K562 (cell line): Measurements from ENCODE around the gene DIAPH1. TPM values are rescaled to one million over a fixed set of nuclear protein-coding genes. Genes with fewer than 3 reads are reported as not detected.

Source experiments
- ARID1B ChIP-seq: fragments of 450-650 bp; IDR thresholded peaks from 2 replicates; pipeline ENCODE4 v1.6.1; 2016; ENCODE audit warnings: antibody characterized with exemption, mild to moderate bottlenecking, inconsistent platforms
- DPF2 ChIP-seq: fragments of 450-650 bp; IDR thresholded peaks from 2 replicates; pipeline ENCODE4 v1.6.1; 2016
- FOXJ2 ChIP-seq: fragments of 200-800 bp; sonication (Bioruptor generic); IDR thresholded peaks from 2 replicates; pipeline ENCODE4 v1.6.1; 2016; ENCODE audit warnings: missing genetic modification characterization, missing compliant biosample characterization
- GABPA ChIP-seq: fragments of 200-800 bp; sonication (Bioruptor generic); conservative IDR thresholded peaks from 2 replicates; pipeline ENCODE4 v1.6.1; 2016; ENCODE audit warnings: low read depth, missing genetic modification characterization, missing compliant biosample characterization
- HDAC8 ChIP-seq: fragments of 450-650 bp; IDR thresholded peaks from 2 replicates; pipeline ENCODE4 v1.6.1; 2016; ENCODE audit warnings: mild to moderate bottlenecking, missing genetic modification characterization, moderate library complexity, missing compliant biosample characterization
- NR2C1 ChIP-seq, 2 experiments: fragments of 450-650 bp; IDR thresholded peaks; 2 replicates each; pipeline ENCODE4 v1.6.1; 2017; ENCODE audit warnings: mild to moderate bottlenecking in 2 of 2, antibody characterized with exemption in 1 of 2, inconsistent platforms in 1 of 2, missing compliant biosample characterization in 1 of 2, missing genetic modification characterization in 1 of 2
- POLR3A ChIP-seq: IDR thresholded peaks from 2 replicates; pipeline ENCODE4 v1.6.1; 2011; ENCODE audit warnings: borderline replicate concordance, mild to moderate bottlenecking, moderate library complexity; ENCODE audit not compliant: insufficient read length, insufficient read depth; ENCODE audit errors: extremely low read depth
- PRPF4 ChIP-seq: fragments of 200-400 bp; formaldehyde crosslinking; IDR thresholded peaks from one replicate; pipeline ENCODE4 v1.6.1; 2017; ENCODE audit warnings: low read length, low read depth, mild to moderate bottlenecking; ENCODE audit not compliant: insufficient read depth, poor library complexity, severe bottlenecking
- RCOR1 ChIP-seq, 2 experiments: IDR thresholded peaks; 2 replicates each; pipeline ENCODE4 v1.6.1; 2012; ENCODE audit warnings: low read depth in 2 of 2, low read length in 2 of 2, borderline replicate concordance in 1 of 2, improper control_type of control experiment in 1 of 2
- SLC30A9 ChIP-seq: fragments of 250-450 bp; sonication (Bioruptor Pico); IDR thresholded peaks from 2 replicates; pipeline ENCODE4 v1.8.0; 2022; ENCODE audit warnings: mild to moderate bottlenecking, moderate library complexity
- SP1 ChIP-seq: sonication (generic); formaldehyde crosslinking; IDR thresholded peaks from 2 replicates; pipeline ENCODE4 v1.8.1; 2022; ENCODE audit warnings: mild to moderate bottlenecking, missing genetic modification reagents
- SUPT5H ChIP-seq: fragments of 450-650 bp; IDR thresholded peaks from 2 replicates; pipeline ENCODE4 v1.6.1; 2016
- ZNF165 ChIP-seq: fragments of 250-450 bp; sonication (Bioruptor Pico); IDR thresholded peaks from 2 replicates; pipeline ENCODE4 v1.4.0; 2020; ENCODE audit warnings: borderline replicate concordance
- ZNF174 ChIP-seq: fragments of 250-450 bp; sonication (Bioruptor Pico); IDR thresholded peaks from 2 replicates; pipeline ENCODE4 v1.4.0; 2020; ENCODE audit warnings: mild to moderate bottlenecking
- ZNF507 ChIP-seq: conservative IDR thresholded peaks from 2 replicates; pipeline ENCODE4 v1.6.1; 2017; ENCODE audit warnings: missing genetic modification characterization, missing compliant biosample characterization
- ZNF75A ChIP-seq: fragments of 450-650 bp; formaldehyde crosslinking; IDR thresholded peaks from 2 replicates; pipeline ENCODE4 v1.4.0; 2020; ENCODE audit warnings: mild to moderate bottlenecking
- polyA plus RNA-seq, 8 experiments: library from polyadenylated mRNA; depleted of rRNA in 4 of 8; stranded (reverse) in 5 of 8; unstranded in 3 of 8; fragments of >200 nt; fragmentation: Nextera tagmentation in 2 of 8; fragmentation: Illumina TruSeq in 1 of 8; extraction: Ambion mirVana in 2 of 8; extraction: Trizol in 1 of 8; gene quantifications; 2 replicates each; pipeline versions ENCODE4 v1.2.1 to v1.2.3, GENCODE V29; 2011 to 2014; ENCODE audit warnings: inconsistent platforms in 1 of 8, missing spikeins in 1 of 8
- total RNA-seq, 7 experiments: library from RNA; depleted of rRNA in 6 of 7; stranded (reverse); fragments of >200 nt in 6 of 7; fragmentation: Illumina TruSeq in 2 of 7; extraction: Trizol in 2 of 7; gene quantifications; 2 replicates each; pipeline versions ENCODE4 v1.2.1 to v1.2.3, GENCODE V29; 2011 to 2021; ENCODE audit warnings: low replicate concordance in 1 of 7
- TF ChIP-seq, protein P1 (sequence below): fragments of 450-650 bp; IDR thresholded peaks from 2 replicates; pipeline ENCODE4 v1.6.1; 2014; ENCODE audit warnings: low read depth, mild to moderate bottlenecking, moderate library complexity, borderline replicate concordance
- TF ChIP-seq, protein P2 (sequence below): sonication (generic); formaldehyde crosslinking; IDR thresholded peaks from 2 replicates; pipeline ENCODE4 v1.8.0; 2022; ENCODE audit warnings: mild to moderate bottlenecking, missing genetic modification reagents
- TF ChIP-seq, protein P3 (sequence below), 2 experiments: IDR thresholded peaks in 1 of 2; conservative IDR thresholded peaks in 1 of 2; 2 replicates each; pipeline ENCODE4 v1.6.1; 2016; ENCODE audit warnings: low read depth in 2 of 2, mild to moderate bottlenecking in 1 of 2, missing compliant biosample characterization in 1 of 2, missing genetic modification characterization in 1 of 2, moderate library complexity in 1 of 2
- TF ChIP-seq, protein P4 (sequence below): fragments of 250-450 bp; sonication (Bioruptor Pico); IDR thresholded peaks from 2 replicates; pipeline ENCODE4 v1.8.0; 2022; ENCODE audit warnings: inconsistent platforms

Gene DIAPH1
- total and polyA plus RNA-seq, 9 of the 15 experiments (the other 6 are each of a cell fraction or from before 2014, with no cell fraction given): 60.8 to 328 (median 97.8) TPM

DNA sequence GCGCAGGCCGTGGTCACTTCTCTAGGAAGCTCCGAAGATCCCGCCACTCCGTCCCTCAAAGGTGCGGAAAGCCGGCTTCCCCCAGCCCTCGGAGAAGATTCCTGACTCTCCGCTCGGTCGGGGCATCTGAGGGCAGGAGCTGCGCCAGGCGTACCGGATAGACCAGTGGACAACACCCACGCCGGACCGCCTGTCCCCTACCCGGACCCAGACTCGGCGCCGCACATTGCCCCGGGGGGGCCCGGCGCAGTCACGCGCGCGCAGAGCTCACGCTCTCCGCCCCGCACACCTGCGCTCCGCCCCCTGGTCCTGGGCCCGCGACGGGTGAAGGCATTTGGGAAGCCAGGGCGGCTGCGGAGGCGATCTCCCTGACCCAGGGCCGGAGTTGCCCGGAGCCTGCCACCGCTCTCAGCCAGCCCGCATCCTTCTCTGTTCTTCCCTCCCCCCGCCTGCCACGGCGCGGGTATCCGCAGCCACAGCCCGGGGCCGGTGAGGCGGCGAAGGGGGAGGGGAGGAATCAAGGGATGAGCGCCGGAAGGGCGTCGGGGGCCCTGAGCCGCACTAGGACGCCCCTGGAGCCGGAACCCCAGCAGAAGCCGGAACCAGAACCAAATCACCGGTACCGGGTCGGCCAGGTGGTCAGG lies 18.4 kb upstream of the DIAPH1 start (continued):
- TF ChIP-seq SP1 (CRISPR knock-in tag) (0 out of 2 replicates have a peak, but pooled peaks have one; percentile 54), PRPF4 (no peak), ZNF174 (CRISPR knock-in tag) (no peak), ZNF507 (tag) (no peak), POLR3A (no peak), ZNF75A (CRISPR knock-in tag) (no peak), ZNF165 (CRISPR knock-in tag) (no peak), SUPT5H (no peak), NR2C1 (IDR thresholded peaks at IDR 0.05) (no peak), NR2C1 (tag; IDR thresholded peaks at IDR 0.05) (no peak), ARID1B (no peak), HDAC8 (tag) (no peak), GABPA (0 out of 2 replicates have a peak, but pooled peaks have one; percentile 46), FOXJ2 (tag) (no peak), SLC30A9 (CRISPR knock-in tag) (no peak), RCOR1 (IDR thresholded peaks at IDR 0.05; ENCODE audit: borderline replicate concordance in 1 of 2, low read depth in 2 of 2, low read length in 2 of 2) (no peak), DPF2 (no peak)
- TF ChIP-seq, protein P1, sequence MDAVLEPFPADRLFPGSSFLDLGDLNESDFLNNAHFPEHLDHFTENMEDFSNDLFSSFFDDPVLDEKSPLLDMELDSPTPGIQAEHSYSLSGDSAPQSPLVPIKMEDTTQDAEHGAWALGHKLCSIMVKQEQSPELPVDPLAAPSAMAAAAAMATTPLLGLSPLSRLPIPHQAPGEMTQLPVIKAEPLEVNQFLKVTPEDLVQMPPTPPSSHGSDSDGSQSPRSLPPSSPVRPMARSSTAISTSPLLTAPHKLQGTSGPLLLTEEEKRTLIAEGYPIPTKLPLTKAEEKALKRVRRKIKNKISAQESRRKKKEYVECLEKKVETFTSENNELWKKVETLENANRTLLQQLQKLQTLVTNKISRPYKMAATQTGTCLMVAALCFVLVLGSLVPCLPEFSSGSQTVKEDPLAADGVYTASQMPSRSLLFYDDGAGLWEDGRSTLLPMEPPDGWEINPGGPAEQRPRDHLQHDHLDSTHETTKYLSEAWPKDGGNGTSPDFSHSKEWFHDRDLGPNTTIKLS: no peak
- TF ChIP-seq, protein P2, sequence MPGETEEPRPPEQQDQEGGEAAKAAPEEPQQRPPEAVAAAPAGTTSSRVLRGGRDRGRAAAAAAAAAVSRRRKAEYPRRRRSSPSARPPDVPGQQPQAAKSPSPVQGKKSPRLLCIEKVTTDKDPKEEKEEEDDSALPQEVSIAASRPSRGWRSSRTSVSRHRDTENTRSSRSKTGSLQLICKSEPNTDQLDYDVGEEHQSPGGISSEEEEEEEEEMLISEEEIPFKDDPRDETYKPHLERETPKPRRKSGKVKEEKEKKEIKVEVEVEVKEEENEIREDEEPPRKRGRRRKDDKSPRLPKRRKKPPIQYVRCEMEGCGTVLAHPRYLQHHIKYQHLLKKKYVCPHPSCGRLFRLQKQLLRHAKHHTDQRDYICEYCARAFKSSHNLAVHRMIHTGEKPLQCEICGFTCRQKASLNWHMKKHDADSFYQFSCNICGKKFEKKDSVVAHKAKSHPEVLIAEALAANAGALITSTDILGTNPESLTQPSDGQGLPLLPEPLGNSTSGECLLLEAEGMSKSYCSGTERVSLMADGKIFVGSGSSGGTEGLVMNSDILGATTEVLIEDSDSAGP (CRISPR knock-in tag): 0 out of 2 replicates have a peak, but pooled peaks have one; percentile 21
- TF ChIP-seq, protein P3, sequence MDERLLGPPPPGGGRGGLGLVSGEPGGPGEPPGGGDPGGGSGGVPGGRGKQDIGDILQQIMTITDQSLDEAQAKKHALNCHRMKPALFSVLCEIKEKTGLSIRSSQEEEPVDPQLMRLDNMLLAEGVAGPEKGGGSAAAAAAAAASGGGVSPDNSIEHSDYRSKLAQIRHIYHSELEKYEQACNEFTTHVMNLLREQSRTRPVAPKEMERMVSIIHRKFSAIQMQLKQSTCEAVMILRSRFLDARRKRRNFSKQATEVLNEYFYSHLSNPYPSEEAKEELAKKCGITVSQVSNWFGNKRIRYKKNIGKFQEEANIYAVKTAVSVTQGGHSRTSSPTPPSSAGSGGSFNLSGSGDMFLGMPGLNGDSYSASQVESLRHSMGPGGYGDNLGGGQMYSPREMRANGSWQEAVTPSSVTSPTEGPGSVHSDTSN (CRISPR knock-in tag; IDR thresholded peaks at IDR 0.05; ENCODE audit: low read depth): no peak
- TF ChIP-seq, protein P3 (tag; conservative IDR thresholded peaks at IDR 0.05; ENCODE audit: low read depth): no peak
- TF ChIP-seq, protein P4, sequence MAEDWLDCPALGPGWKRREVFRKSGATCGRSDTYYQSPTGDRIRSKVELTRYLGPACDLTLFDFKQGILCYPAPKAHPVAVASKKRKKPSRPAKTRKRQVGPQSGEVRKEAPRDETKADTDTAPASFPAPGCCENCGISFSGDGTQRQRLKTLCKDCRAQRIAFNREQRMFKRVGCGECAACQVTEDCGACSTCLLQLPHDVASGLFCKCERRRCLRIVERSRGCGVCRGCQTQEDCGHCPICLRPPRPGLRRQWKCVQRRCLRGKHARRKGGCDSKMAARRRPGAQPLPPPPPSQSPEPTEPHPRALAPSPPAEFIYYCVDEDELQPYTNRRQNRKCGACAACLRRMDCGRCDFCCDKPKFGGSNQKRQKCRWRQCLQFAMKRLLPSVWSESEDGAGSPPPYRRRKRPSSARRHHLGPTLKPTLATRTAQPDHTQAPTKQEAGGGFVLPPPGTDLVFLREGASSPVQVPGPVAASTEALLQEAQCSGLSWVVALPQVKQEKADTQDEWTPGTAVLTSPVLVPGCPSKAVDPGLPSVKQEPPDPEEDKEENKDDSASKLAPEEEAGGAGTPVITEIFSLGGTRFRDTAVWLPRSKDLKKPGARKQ (CRISPR knock-in tag): no peak
